Endothelial cell of umbilical vein (primary cell): ENCODE measurements around the gene BMPER. TPM values are rescaled to one million over a fixed set of nuclear protein-coding genes. Genes with fewer than 3 reads are reported as not detected.
A peak's percentile ranks its signal among the peaks of the same experiment; 100 is the strongest.

Experiments
- BruUV-seq: library from RNA; stranded (reverse); fragments of 400-500 nt; replicated peaks from 2 replicates; lab custom pipeline; 2021; lab: Mats Ljungman, UMichigan
- CTCF ChIA-PET: fragments of 300-600, 350-600 bp; sonication (Branson Sonifier 250); formaldehyde crosslinking; loops from one replicate; lab custom pipeline; 2021; ENCODE audit warnings: antibody characterized with exemption, inconsistent platforms; lab: Charles Lee
- POLR2A ChIA-PET: fragments of 300-600, 350-600 bp; sonication (Branson Sonifier 250); formaldehyde crosslinking; loops from one replicate; lab custom pipeline; 2021; ENCODE audit warnings: antibody characterized with exemption, inconsistent platforms; lab: Charles Lee
- DNase-seq: peaks from one replicate; pipeline ENCODE4 v3.0.0-alpha.2; 2011; ENCODE audit warnings: low read depth, low spot score
- FAIRE-seq: peaks from 2 replicates; lab custom pipeline; 2011; peaks lifted over from hg19 to GRCh38; lab: Jason Lieb, UNC
- H2AFZ ChIP-seq: 2 replicates; pipeline ENCODE4 v1.6.0; 2012; ENCODE audit warnings: low read depth, low read length, control low read depth, inconsistent platforms
- H3K27ac ChIP-seq: 2 replicates; pipeline ENCODE4 v1.5.1; 2011; ENCODE audit warnings: low read depth, mild to moderate bottlenecking, control low read depth, low read length, moderate library complexity; ENCODE audit not compliant: insufficient read depth
- H3K27me3 ChIP-seq, 2 experiments: 2 replicates each; pipeline versions ENCODE4 v1.6.0 to v1.6.1; 2011; ENCODE audit warnings: low read length in 2 of 2, mixed read lengths in 1 of 2; ENCODE audit not compliant: control insufficient read depth in 2 of 2, insufficient read depth in 2 of 2
- H3K36me3 ChIP-seq, 2 experiments: 2 replicates in 1 of 2; 3 replicates in 1 of 2; pipeline ENCODE4 v1.5.1; 2011; ENCODE audit warnings: low read length in 2 of 2, mild to moderate bottlenecking in 1 of 2, moderate library complexity in 1 of 2; ENCODE audit not compliant: control insufficient read depth in 2 of 2, insufficient read depth in 2 of 2; ENCODE audit errors: extremely low read depth in 1 of 2
- H3K4me1 ChIP-seq: 3 replicates; pipeline ENCODE4 v1.5.1; 2011; ENCODE audit warnings: mild to moderate bottlenecking, low read length; ENCODE audit not compliant: control insufficient read depth, insufficient read depth; ENCODE audit errors: extremely low read depth
- H3K4me2 ChIP-seq: 2 replicates; pipeline ENCODE4 v1.6.1; 2011; ENCODE audit warnings: low read length, control low read depth, mixed read lengths; ENCODE audit not compliant: insufficient read depth
- H3K4me3 ChIP-seq, 3 experiments: fragments of 200-600 bp in 1 of 3; sonication (generic), shearing (Covaris generic) in 1 of 3; replicated peaks in 1 of 3; 2 replicates each; pipeline ENCODE4 v1.5.1; 2011 to 2016; ENCODE audit warnings: control low read depth in 3 of 3, low read length in 3 of 3, mild to moderate bottlenecking in 2 of 3, inconsistent platforms in 1 of 3, low read depth in 1 of 3, moderate library complexity in 1 of 3; ENCODE audit not compliant: insufficient read depth in 1 of 3
- H3K79me2 ChIP-seq: 2 replicates; pipeline ENCODE4 v1.6.0; 2012; ENCODE audit warnings: low read length, inconsistent platforms; ENCODE audit not compliant: control insufficient read depth, insufficient read depth
- H3K9ac ChIP-seq: replicated peaks from 2 replicates; pipeline ENCODE3; 2011; ENCODE audit warnings: low read length, control low read depth; ENCODE audit not compliant: insufficient read depth; ENCODE audit errors: extremely low read depth
- H3K9me1 ChIP-seq: replicated peaks from 3 replicates; pipeline ENCODE4 v1.6.0; 2011; ENCODE audit warnings: mild to moderate bottlenecking, low read length; ENCODE audit not compliant: control insufficient read depth, insufficient read depth; ENCODE audit errors: extremely low read depth
- H3K9me3 ChIP-seq: replicated peaks from 2 replicates; pipeline ENCODE4 v1.5.1; 2012; ENCODE audit warnings: low read length, inconsistent platforms; ENCODE audit not compliant: control insufficient read depth, insufficient read depth
- H4K20me1 ChIP-seq: replicated peaks from 2 replicates; pipeline ENCODE3; 2011; ENCODE audit warnings: mild to moderate bottlenecking, low read length; ENCODE audit not compliant: control insufficient read depth, insufficient read depth; ENCODE audit errors: extremely low read depth
- CTCF ChIP-seq, 2 donors: IDR thresholded peaks; 1 replicate in 1 of 2; 2 replicates in 1 of 2; pipeline ENCODE4 v1.5.1; 2011; ENCODE audit warnings: low read length in 2 of 2, mild to moderate bottlenecking in 2 of 2, moderate library complexity in 2 of 2, control low read depth in 1 of 2, inconsistent platforms in 1 of 2, low read depth in 1 of 2; ENCODE audit not compliant: insufficient read depth in 1 of 2; ENCODE audit errors: extremely low read depth in 1 of 2
- EZH2 ChIP-seq: IDR thresholded peaks from 2 replicates; pipeline ENCODE4 v1.6.1; 2012; ENCODE audit warnings: borderline replicate concordance, low read depth, mild to moderate bottlenecking, moderate library complexity, low read length, inconsistent platforms; ENCODE audit not compliant: severe bottlenecking
- dilution Hi-C: fragments of 300-500 bp; cut with MboI; formaldehyde crosslinking; loops from one replicate; pipeline ENCODE4 v1.15.0; 2019; ENCODE audit warnings: low sequenced_read_pairs; ENCODE audit not compliant: extremely low pct_ligation_motif_present
- intact Hi-C: fragments of 100-400 bp; cut with micrococcal nuclease; formaldehyde crosslinking; loops from one replicate; pipeline ENCODE4 v1.10.0; 2022
- polyA plus RNA-seq, 4 experiments: library from polyadenylated mRNA; depleted of rRNA in 3 of 4; stranded (reverse) in 3 of 4; unstranded in 1 of 4; fragments of >200 nt; gene quantifications; 2 replicates each; pipeline versions ENCODE4 v1.2.1 to v1.2.3, GENCODE V29; 2011 to 2012; ENCODE audit warnings: missing spikeins in 1 of 4
- total RNA-seq: library from RNA; stranded (reverse); gene quantifications from 2 replicates; pipeline ENCODE4 v1.2.3, GENCODE V29; 2021

Gene BMPER
- total and polyA plus RNA-seq, 2 donors (not counting 3 experiments of a cell fraction or from before 2014, with no cell fraction given), result 0.10 to 0.13 TPM

GRCh38 chr7:34087892-34088891 is 182.9 kb downstream of the BMPER start:
- Histone ChIP-seq H3K4me3 (no peak overlapping the region), H3K4me1 (no peaks in the 10 kb centered on the region), H3K9me1 (no peaks in the 10 kb centered on the region), H3K4me2 (no peak overlapping the region), H3K79me2 (no peaks in the 10 kb centered on the region), H2AFZ (no peak overlapping the region), H3K9me3 (no peaks in the 10 kb centered on the region), H3K27me3 (no peaks in the 10 kb centered on the region), H3K27ac (no peak overlapping the region), H3K36me3 (no peaks in the 10 kb centered on the region), H3K9ac (no peak overlapping the region), H4K20me1 (no peaks in the 10 kb centered on the region)
- ChIA-PET POLR2A (no interaction called here), CTCF (interaction anchor here (0.5 to 5.8 kb wide), 48 partner anchors 9 to 1517 kb away, joined by 3 to 266 read pairs (median 4); no protein-coding TSS in a partner anchor)
- no TSS peak for BruUV-seq
- no peak for TF ChIP-seq EZH2
- TF ChIP-seq CTCF (IDR thresholded peaks at IDR 0.05; ENCODE audit: extremely low read depth in 1 of 2, insufficient read depth in 1 of 2, low read depth in 1 of 2, low read length in 2 of 2), result peak; percentile 65 to 78
- peak; percentile 84 for FAIRE-seq
- dilution Hi-C loops (no loop called here), intact Hi-C loops (loop anchor here (1.0 to 10.0 kb wide), 4 partner anchors 106 to 903 kb away; no protein-coding TSS in a partner anchor)
- peak; percentile 40 for DNase-seq
